Activated CD8-positive, alpha-beta T cell treated with anti-CD3 and anti-CD28 coated beads for 36 hours (primary cell): ENCODE data around the gene TRIM56. TPM values are rescaled to one million over a fixed set of nuclear protein-coding genes. Genes with fewer than 3 reads are reported as not detected.
"Not testable (repeated sequence)": the region's sequence is repeated elsewhere in the genome, so short reads cannot be mapped to it uniquely, and the experiment has no call there.

ENCODE experiments used
- ATAC-seq: fragments of 200-7000 bp; cut with Tn5 transposase; one replicate; pipeline ENCODE4 v1.10.0; 2021; ENCODE audit warnings: mild to moderate bottlenecking, moderate library complexity
- CTCF ChIA-PET: fragments of 350-600 bp; sonication (Branson Sonifier 250); formaldehyde crosslinking; loops from one replicate; lab custom pipeline; 2021; ENCODE audit warnings: antibody characterized with exemption; lab: Charles Lee
- POLR2A ChIA-PET: fragments of 350-600 bp; sonication (Branson Sonifier 250); formaldehyde crosslinking; loops from one replicate; lab custom pipeline; 2021; ENCODE audit warnings: antibody characterized with exemption; lab: Charles Lee
- DNase-seq: peaks from one replicate; pipeline ENCODE4 v3.0.0-alpha.2; 2020
- H3K27ac Mint-ChIP-seq: one replicate; pipeline ENCODE4 v1.8.0; 2021; ENCODE audit warnings: mild to moderate bottlenecking, mixed read lengths
- H3K27me3 Mint-ChIP-seq: one replicate; pipeline ENCODE4 v1.8.0; 2021; ENCODE audit warnings: mixed read lengths
- H3K36me3 Mint-ChIP-seq: one replicate; pipeline ENCODE4 v1.8.0; 2021; ENCODE audit warnings: low read depth, mixed read lengths
- H3K4me1 Mint-ChIP-seq: one replicate; pipeline ENCODE4 v1.8.0; 2021; ENCODE audit warnings: low read depth, mixed read lengths
- H3K4me3 Mint-ChIP-seq: one replicate; pipeline ENCODE4 v1.8.0; 2021; ENCODE audit warnings: mild to moderate bottlenecking, moderate library complexity, mixed read lengths
- H3K9me3 Mint-ChIP-seq: one replicate; pipeline ENCODE4 v1.8.0; 2021; ENCODE audit warnings: mixed read lengths
- CTCF ChIP-seq: fragments of 200-600 bp; IDR thresholded peaks from one replicate; pipeline ENCODE4 v1.8.0; 2022; ENCODE audit warnings: antibody characterized with exemption, mild to moderate bottlenecking
- intact Hi-C: fragments of 100-400 bp; cut with micrococcal nuclease; formaldehyde crosslinking; loops from one replicate; pipeline ENCODE4 v1.10.0; 2022
- total RNA-seq, 2 experiments: library from RNA; stranded (reverse); gene quantifications; one replicate each; pipeline ENCODE4 v1.2.3, GENCODE V29; 2021

Gene TRIM56
- total RNA-seq, 2 experiments from 2014 or later = 40.1 to 42.3 TPM

GRCh38 chr7:101127460-101128039 is 42.3 kb downstream of the TRIM56 start:
- H3K4me1 Mint-ChIP-seq = peaks cover 28% of the 10 kb centered on the region
- no peak for TF ChIP-seq CTCF
- no peak overlapping the region for H3K27ac Mint-ChIP-seq
- ATAC-seq (no peak), DNase-seq (no peak)
- ChIA-PET POLR2A (no interaction called here), CTCF (interaction anchor here (1.2 to 4.8 kb wide), 3 partner anchors 16 to 155 kb away, joined by 3 to 27 read pairs (median 8); no protein-coding TSS in a partner anchor)
- no peaks in the 10 kb centered on the region for H3K36me3 Mint-ChIP-seq
- no peaks in the 10 kb centered on the region for H3K9me3 Mint-ChIP-seq
- peak overlapping the region; percentile 44 for H3K4me3 Mint-ChIP-seq
- H3K27me3 Mint-ChIP-seq = peaks cover 53% of the 10 kb centered on the region
- intact Hi-C loops = no loop called here

GRCh38 chr7:101128040-101128834 is 43.0 kb downstream of the TRIM56 start:
- peaks cover 49% of the 10 kb centered on the region for H3K27me3 Mint-ChIP-seq
- ChIA-PET POLR2A (no interaction called here), CTCF (interaction anchor here (1.2 to 4.8 kb wide), 2 partner anchors 16 to 155 kb away, joined by 3 to 27 read pairs; no protein-coding TSS in a partner anchor)
- no peak for TF ChIP-seq CTCF
- H3K27ac Mint-ChIP-seq = no peak overlapping the region
- intact Hi-C loops = no loop called here
- no peak for ATAC-seq
- no peak for DNase-seq
- peaks cover 27% of the 10 kb centered on the region for H3K4me1 Mint-ChIP-seq
- H3K9me3 Mint-ChIP-seq = no peaks in the 10 kb centered on the region
- H3K36me3 Mint-ChIP-seq = no peaks in the 10 kb centered on the region
- no peak overlapping the region for H3K4me3 Mint-ChIP-seq

GRCh38 chr7:101129603-101130117 is 44.4 kb downstream of the TRIM56 start:
- no peak for TF ChIP-seq CTCF
- Mint-ChIP-seq H3K27me3 (peaks cover 45% of the 10 kb centered on the region), H3K4me1 (peaks cover 31% of the 10 kb centered on the region), H3K4me3 (no peak overlapping the region), H3K36me3 (no peaks in the 10 kb centered on the region), H3K27ac (no peak overlapping the region), H3K9me3 (no peaks in the 10 kb centered on the region)
- DNase-seq = no peak
- ChIA-PET CTCF (no interaction called here), POLR2A (no interaction called here)
- ATAC-seq = no peak
- intact Hi-C loops = no loop called here

- H3K27me3 Mint-ChIP-seq = peaks cover 26% of the 10 kb centered on the region
- peaks cover 20% of the 10 kb centered on the region for H3K4me1 Mint-ChIP-seq
- H3K27ac Mint-ChIP-seq, DNase-seq, H3K4me3 Mint-ChIP-seq, intact Hi-C loops, ATAC-seq, H3K9me3 Mint-ChIP-seq, H3K36me3 Mint-ChIP-seq: not testable (repeated sequence)
- ChIA-PET POLR2A (interaction anchor here (1.3 kb wide), 1 partner anchor 48 kb away, joined by 3 read pairs; the partner anchor contains the start of gene TRIM56), CTCF (interaction anchor here (1.0 to 6.1 kb wide), 4 partner anchors 11 to 150 kb away, joined by 3 to 33 read pairs (median 4); no protein-coding TSS in a partner anchor)
These were observed 47.6 kb downstream of the TRIM56 start for GRCh38 chr7:101132626-101133600.
